ENCODE results near the gene SLC35F6. TPM values are rescaled to one million over a fixed set of nuclear protein-coding genes. Genes with fewer than 3 reads are reported as not detected.

Gene SLC35F6
- total RNA-seq, 1 donor from 2014 or later, result 65.5 TPM

DNA sequence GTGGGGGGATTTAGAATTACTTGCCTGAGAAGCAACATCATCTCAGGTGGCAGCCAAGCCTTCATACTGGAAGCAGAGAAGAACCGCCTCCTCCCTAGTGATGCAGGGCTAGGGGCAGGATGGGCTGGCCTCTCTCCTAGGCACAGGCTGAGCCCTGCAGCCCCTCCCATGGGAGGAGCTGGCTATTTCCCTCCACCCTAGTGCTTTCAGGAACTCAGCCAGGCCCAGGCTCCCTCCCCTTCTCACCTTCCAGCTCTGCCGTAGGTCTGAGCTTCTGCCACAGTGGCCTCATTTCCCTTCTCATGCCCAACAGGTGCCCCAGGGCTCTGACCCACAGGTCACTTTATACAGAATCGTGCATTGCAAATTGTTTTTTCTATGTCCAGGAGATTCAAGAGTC is 52.8 kb downstream of the SLC35F6 start:
- no peak for DNase-seq (ENCODE audit: low spot score)

DNA sequence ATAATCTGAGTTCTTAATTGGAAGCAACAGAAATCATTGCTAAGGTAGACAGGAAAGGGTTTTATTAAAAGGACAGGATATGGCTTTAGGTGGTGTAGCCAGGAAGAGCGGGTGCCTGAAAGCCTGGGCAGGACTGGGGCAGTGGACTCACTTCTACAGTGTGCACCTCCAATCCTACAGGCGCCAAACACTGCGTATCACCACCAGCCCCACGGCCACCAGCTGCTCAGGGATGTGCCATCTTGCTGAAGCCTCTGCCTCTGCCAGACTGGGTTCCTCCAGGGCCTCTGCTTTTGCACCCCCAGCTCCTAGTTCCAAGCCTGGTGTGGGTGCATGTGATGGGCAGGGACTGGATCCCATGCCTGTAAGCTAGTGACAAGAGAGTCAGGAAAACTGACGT is 54.2 kb downstream of the SLC35F6 start:
- DNase-seq (ENCODE audit: low spot score), result no peak

DNA sequence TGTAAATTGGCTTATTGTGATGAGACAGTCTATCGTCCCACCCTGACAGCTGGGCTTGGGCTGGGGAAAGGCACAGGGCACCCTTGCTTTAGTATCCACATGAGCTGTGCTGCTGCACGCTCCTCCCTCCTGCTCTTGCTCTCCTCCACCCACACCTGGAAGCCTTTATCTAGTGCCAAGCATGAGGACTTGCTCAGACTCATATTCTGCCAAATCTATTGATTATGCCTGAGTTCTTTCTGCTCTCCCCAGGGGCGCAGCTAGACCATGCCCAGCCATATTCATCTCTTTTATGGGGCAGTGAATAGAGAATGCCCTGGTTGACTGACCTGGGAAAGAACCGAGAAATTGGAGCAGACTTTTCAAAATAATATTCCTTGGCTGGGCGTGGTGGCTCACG is 54.9 kb downstream of the SLC35F6 start:
- DNase-seq (ENCODE audit: low spot score), result no peak

DNA sequence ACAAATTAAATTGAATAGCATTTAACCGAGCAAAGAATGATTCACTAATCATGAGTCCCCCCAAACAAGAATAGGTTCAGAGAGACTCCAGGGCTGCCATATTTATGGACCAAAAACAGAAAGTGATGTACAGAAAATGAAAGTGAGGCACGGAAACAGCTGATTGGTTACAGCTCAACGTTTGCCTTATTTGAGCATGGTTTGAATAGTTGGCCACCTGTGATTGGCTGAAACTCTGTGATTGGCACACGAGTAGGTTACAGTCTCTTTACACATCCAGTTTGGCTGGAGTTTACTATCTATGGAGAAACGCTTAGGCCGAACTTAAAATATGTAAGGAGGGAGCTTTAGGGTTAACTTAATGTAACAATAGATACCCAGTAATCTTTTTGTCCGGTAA is 56.8 kb downstream of the SLC35F6 start:
- no peak for DNase-seq (ENCODE audit: low spot score)

DNA sequence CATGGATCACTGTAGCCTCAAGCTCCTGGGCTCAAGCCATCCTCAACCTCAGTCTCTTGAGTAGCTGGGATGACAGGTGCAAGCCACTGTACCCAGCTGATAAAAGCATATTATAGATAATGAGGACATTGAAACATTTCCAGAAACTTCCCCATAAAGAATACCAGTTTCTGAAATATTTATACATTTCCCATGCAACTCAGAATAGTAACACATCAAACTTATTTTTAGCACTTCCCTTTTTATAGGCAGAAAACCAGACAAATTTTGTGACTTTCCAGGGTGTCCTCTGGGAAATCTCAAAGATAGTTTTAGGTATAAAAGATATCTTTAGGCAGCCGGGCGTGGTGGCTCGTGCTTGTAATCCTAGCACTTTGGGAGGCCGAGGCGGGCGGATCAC is 58.8 kb downstream of the SLC35F6 start:
- DNase-seq (ENCODE audit: low spot score), result no peak

Other genes with a start within 250 kb of the SLC35F6 start
- gene CIB4, start 122.9 kb upstream of the SLC35F6 start, total RNA-seq, result not detected
- 1.9 TPM for gene KCNK3, start 71.6 kb upstream of the SLC35F6 start, total RNA-seq
- gene CENPA, start 21.8 kb downstream of the SLC35F6 start, total RNA-seq, result 0.32 TPM
- gene DPYSL5, start 83.8 kb downstream of the SLC35F6 start, total RNA-seq, result not detected
- gene MAPRE3, start 206.4 kb downstream of the SLC35F6 start, total RNA-seq, result 65.2 TPM

All from mesenteric fat pad (tissue), 1 donor.